ENCODE measurements around the gene BIRC7.

BIRC7 gene

GRCh38 chr20:63281742-63282665 is 46.3 kb downstream of the BIRC7 start:
- no peak overlapping the region for H3K4me3 ChIP-seq (ENCODE audit: control insufficient read depth, low read depth, low read length)
- DNase-seq (ENCODE audit: low read depth) = no peak
- TF ChIP-seq, protein P1, sequence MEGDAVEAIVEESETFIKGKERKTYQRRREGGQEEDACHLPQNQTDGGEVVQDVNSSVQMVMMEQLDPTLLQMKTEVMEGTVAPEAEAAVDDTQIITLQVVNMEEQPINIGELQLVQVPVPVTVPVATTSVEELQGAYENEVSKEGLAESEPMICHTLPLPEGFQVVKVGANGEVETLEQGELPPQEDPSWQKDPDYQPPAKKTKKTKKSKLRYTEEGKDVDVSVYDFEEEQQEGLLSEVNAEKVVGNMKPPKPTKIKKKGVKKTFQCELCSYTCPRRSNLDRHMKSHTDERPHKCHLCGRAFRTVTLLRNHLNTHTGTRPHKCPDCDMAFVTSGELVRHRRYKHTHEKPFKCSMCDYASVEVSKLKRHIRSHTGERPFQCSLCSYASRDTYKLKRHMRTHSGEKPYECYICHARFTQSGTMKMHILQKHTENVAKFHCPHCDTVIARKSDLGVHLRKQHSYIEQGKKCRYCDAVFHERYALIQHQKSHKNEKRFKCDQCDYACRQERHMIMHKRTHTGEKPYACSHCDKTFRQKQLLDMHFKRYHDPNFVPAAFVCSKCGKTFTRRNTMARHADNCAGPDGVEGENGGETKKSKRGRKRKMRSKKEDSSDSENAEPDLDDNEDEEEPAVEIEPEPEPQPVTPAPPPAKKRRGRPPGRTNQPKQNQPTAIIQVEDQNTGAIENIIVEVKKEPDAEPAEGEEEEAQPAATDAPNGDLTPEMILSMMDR (IDR thresholded peaks at IDR 0.05; ENCODE audit: control insufficient read depth, insufficient read depth, low read depth, low read length, missing control alignments) = no peak

DNA sequence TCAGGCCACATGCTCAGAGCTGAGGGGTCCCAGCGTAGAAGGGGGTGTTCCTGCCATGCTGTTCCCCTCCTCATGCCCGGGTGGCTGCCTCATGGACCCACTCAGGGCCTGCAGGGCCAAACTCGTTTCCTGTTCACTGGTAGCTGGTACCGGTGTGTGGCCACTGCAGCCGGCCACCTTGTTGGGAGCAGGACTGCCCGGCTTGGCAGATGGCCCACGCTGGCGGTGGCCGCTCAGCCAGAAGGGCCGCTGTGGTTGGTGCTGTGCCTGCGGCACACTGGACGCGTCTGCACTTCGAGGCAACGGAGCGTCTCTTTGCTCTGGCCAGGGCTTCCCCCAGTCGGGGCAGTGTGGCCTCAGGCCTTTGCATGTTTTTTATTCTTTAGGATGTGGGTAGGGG is 47.2 kb downstream of the BIRC7 start:
- TF ChIP-seq, protein P1 (IDR thresholded peaks at IDR 0.05; ENCODE audit: control insufficient read depth, insufficient read depth, low read depth, low read length, missing control alignments) = no peak
- DNase-seq (ENCODE audit: low read depth) = no peak
- H3K4me3 ChIP-seq (ENCODE audit: control insufficient read depth, low read depth, low read length) = no peak overlapping the region

GRCh38 chr20:63283397-63284082 is 47.8 kb downstream of the BIRC7 start:
- DNase-seq (ENCODE audit: low read depth) = no peak
- TF ChIP-seq, protein P1 (IDR thresholded peaks at IDR 0.05; ENCODE audit: control insufficient read depth, insufficient read depth, low read depth, low read length, missing control alignments) = no peak
- H3K4me3 ChIP-seq (ENCODE audit: control insufficient read depth, low read depth, low read length) = no peak overlapping the region

GRCh38 chr20:63284083-63284440 is 48.4 kb downstream of the BIRC7 start:
- H3K4me3 ChIP-seq (ENCODE audit: control insufficient read depth, low read depth, low read length) = no peak overlapping the region
- TF ChIP-seq, protein P1 (IDR thresholded peaks at IDR 0.05; ENCODE audit: control insufficient read depth, insufficient read depth, low read depth, low read length, missing control alignments) = no peak
- no peak for DNase-seq (ENCODE audit: low read depth)

DNA sequence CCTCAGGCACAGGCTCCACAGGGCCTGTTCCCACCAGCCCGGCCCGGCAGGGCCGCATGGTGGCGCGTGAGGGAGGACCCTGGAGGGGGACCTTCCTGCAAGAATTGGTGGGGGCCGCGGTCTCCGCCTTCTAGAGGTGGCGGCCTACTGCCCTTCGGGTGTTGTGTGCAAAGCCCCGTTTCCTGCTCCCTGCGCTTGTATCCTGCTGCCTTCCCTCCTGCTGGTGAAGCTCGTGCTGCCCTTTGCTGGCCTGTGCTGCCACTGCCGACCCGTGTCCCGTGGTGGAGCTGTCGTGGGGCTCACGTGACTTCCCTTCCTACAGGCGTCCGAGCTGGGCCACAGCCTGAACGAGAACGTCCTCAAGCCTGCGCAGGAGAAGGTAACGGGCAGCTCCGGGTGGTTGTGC is 48.8 kb downstream of the BIRC7 start:
- H3K4me3 ChIP-seq (ENCODE audit: control insufficient read depth, low read depth, low read length) = no peak overlapping the region
- no peak for DNase-seq (ENCODE audit: low read depth)
- TF ChIP-seq, protein P1 (IDR thresholded peaks at IDR 0.05; ENCODE audit: control insufficient read depth, insufficient read depth, low read depth, low read length, missing control alignments) = no peak

- no peak overlapping the region for H3K4me3 ChIP-seq (ENCODE audit: control insufficient read depth, low read depth, low read length)
- DNase-seq (ENCODE audit: low read depth) = no peak
- TF ChIP-seq, protein P1 (IDR thresholded peaks at IDR 0.05; ENCODE audit: control insufficient read depth, insufficient read depth, low read depth, low read length, missing control alignments) = no peak
These were observed 49.3 kb downstream of the BIRC7 start for GRCh38 chr20:63284981-63285524.
